CD4-positive, alpha-beta T cell treated with Interleukin-17A for 4 hours (primary cell): Measurements from ENCODE around the gene METTL6.
"Not testable (repeated sequence)": the region's sequence is repeated elsewhere in the genome, so short reads cannot be mapped to it uniquely, and the experiment has no call there.

Experiments used
- DNase-seq: peaks from one replicate; pipeline ENCODE4 v3.0.0-alpha.2; 2020; ENCODE audit warnings: mixed read lengths

METTL6 gene

GRCh38 chr3:15401936-15402335 lies 25.4 kb downstream of the METTL6 start:
- DNase-seq: no peak

- peak; percentile 10 for DNase-seq
Measured at GRCh38 chr3:15399970-15400369, 27.4 kb downstream of the METTL6 start.

- DNase-seq: not testable (repeated sequence)
Measured at GRCh38 chr3:15398731-15399133, 28.6 kb downstream of the METTL6 start.

GRCh38 chr3:15393252-15393651 lies 34.1 kb downstream of the METTL6 start:
- not testable (repeated sequence) for DNase-seq

- no peak for DNase-seq
Measured at GRCh38 chr3:15391007-15391406, 36.3 kb downstream of the METTL6 start.

- DNase-seq: no peak
Measured at GRCh38 chr3:15390460-15390859, 36.9 kb downstream of the METTL6 start.

GRCh38 chr3:15388335-15388734 lies 39.0 kb downstream of the METTL6 start:
- DNase-seq: not testable (repeated sequence)

- DNase-seq: no peak
Measured at GRCh38 chr3:15387735-15388134, 39.6 kb downstream of the METTL6 start.

- no peak for DNase-seq
Measured at GRCh38 chr3:15387171-15387581, 40.2 kb downstream of the METTL6 start.

GRCh38 chr3:15386654-15386955 lies 40.7 kb downstream of the METTL6 start:
- not testable (repeated sequence) for DNase-seq

- DNase-seq: no peak
Measured at GRCh38 chr3:15385901-15386653, 41.3 kb downstream of the METTL6 start.

- not testable (repeated sequence) for DNase-seq
Measured at GRCh38 chr3:15385238-15385695, 42.1 kb downstream of the METTL6 start.

GRCh38 chr3:15384510-15385237 lies 42.7 kb downstream of the METTL6 start:
- DNase-seq: no peak

- DNase-seq: no peak
Measured at GRCh38 chr3:15382405-15382923, 44.9 kb downstream of the METTL6 start.

GRCh38 chr3:15380980-15381890 lies 46.1 kb downstream of the METTL6 start:
- no peak for DNase-seq

GRCh38 chr3:15377961-15378791 lies 49.2 kb downstream of the METTL6 start:
- peak; percentile 94 for DNase-seq

GRCh38 chr3:15375461-15376000 lies 51.8 kb downstream of the METTL6 start:
- DNase-seq: no peak

- DNase-seq: no peak
Measured at GRCh38 chr3:15372918-15373317, 54.4 kb downstream of the METTL6 start.

GRCh38 chr3:15368561-15369135 lies 58.7 kb downstream of the METTL6 start:
- no peak for DNase-seq

- no peak for DNase-seq
Measured at GRCh38 chr3:15367059-15367458, 60.3 kb downstream of the METTL6 start.

GRCh38 chr3:15364078-15364477 lies 63.3 kb downstream of the METTL6 start:
- DNase-seq: not testable (repeated sequence)
